IMR-90 (cell line): Measurements from ENCODE around the gene LTBP1. TPM values are rescaled to one million over a fixed set of nuclear protein-coding genes. Genes with fewer than 3 reads are reported as not detected.

Experiments used
- ATAC-seq: fragments of 200-7000 bp; cut with Tn5 transposase; 2 replicates; pipeline ENCODE4 v1.9.1; 2020; ENCODE audit warnings: low read depth, mild to moderate bottlenecking, moderate library complexity
- BruUV-seq: library from RNA; stranded (reverse); fragments of 400-500 nt; replicated peaks from 2 replicates; lab custom pipeline; 2021; lab: Mats Ljungman, UMichigan
- CTCF ChIA-PET: fragments of 300-600 bp; formaldehyde crosslinking; extraction: SDS; loops from one replicate; lab custom pipeline; 2021; ENCODE audit warnings: antibody characterized with exemption; lab: Yijun Ruan, JAX
- POLR2A ChIA-PET: fragments of 300-600 bp; sonication (Branson Sonifier 250); formaldehyde crosslinking; loops from one replicate; lab custom pipeline; 2022; ENCODE audit warnings: antibody characterized with exemption; ENCODE audit not compliant: unreplicated experiment; lab: Charles Lee
- DNase-seq: peaks from one replicate; pipeline ENCODE4 v3.0.0; 2013
- H2AFZ ChIP-seq: replicated peaks from 2 replicates; pipeline ENCODE3; 2013; ENCODE audit warnings: low read length, mild to moderate bottlenecking; ENCODE audit not compliant: poor library complexity
- H2AK5ac ChIP-seq: 2 replicates; pipeline ENCODE4 v1.6.1; 2013; ENCODE audit warnings: low read depth, low read length, inconsistent platforms
- H2AK9ac ChIP-seq: replicated peaks from 2 replicates; pipeline ENCODE3; 2013; ENCODE audit warnings: mild to moderate bottlenecking, low read depth, low read length, moderate library complexity; ENCODE audit not compliant: poor library complexity
- H2BK120ac ChIP-seq: 2 replicates; pipeline ENCODE4 v1.6.1; 2013; ENCODE audit warnings: low read depth, low read length, inconsistent platforms
- H2BK15ac ChIP-seq: 3 replicates; pipeline ENCODE4 v1.6.1; 2013; ENCODE audit warnings: low read depth, low read length, inconsistent platforms
- H2BK20ac ChIP-seq: 2 replicates; pipeline ENCODE4 v1.6.1; 2013; ENCODE audit warnings: low read depth, mild to moderate bottlenecking, inconsistent platforms, low read length, moderate library complexity
- H2BK5ac ChIP-seq: 2 replicates; pipeline ENCODE4 v1.6.1; 2013; ENCODE audit warnings: mild to moderate bottlenecking, low read depth, low read length, inconsistent platforms; ENCODE audit not compliant: poor library complexity, severe bottlenecking
- H3K14ac ChIP-seq: replicated peaks from 2 replicates; pipeline ENCODE4 v1.6.1; 2013; ENCODE audit warnings: low read depth, low read length, inconsistent platforms
- H3K18ac ChIP-seq: 2 replicates; pipeline ENCODE4 v1.6.1; 2013; ENCODE audit warnings: low read depth, low read length, control low read depth
- H3K23ac ChIP-seq: 2 replicates; pipeline ENCODE4 v1.6.1; 2013; ENCODE audit warnings: low read depth, low read length, inconsistent platforms
- H3K27ac ChIP-seq: 2 replicates; pipeline ENCODE4 v1.5.1; 2013; ENCODE audit warnings: mild to moderate bottlenecking, control low read depth, low read length; ENCODE audit not compliant: insufficient read depth
- H3K27me3 ChIP-seq: 2 replicates; pipeline ENCODE4 v1.6.1; 2013; ENCODE audit warnings: low read length; ENCODE audit not compliant: control insufficient read depth, insufficient read depth
- H3K36me3 ChIP-seq: 2 replicates; pipeline ENCODE4 v1.6.1; 2013; ENCODE audit warnings: low read length, mixed read lengths; ENCODE audit not compliant: control insufficient read depth, insufficient read depth
- H3K4ac ChIP-seq: 2 replicates; pipeline ENCODE4 v1.6.1; 2013; ENCODE audit warnings: low read depth, low read length, inconsistent platforms
- H3K4me1 ChIP-seq: 2 replicates; pipeline ENCODE4 v1.6.1; 2013; ENCODE audit warnings: low read length, mixed read lengths; ENCODE audit not compliant: control insufficient read depth, insufficient read depth
- H3K4me2 ChIP-seq: 2 replicates; pipeline ENCODE4 v1.6.1; 2013; ENCODE audit warnings: low read depth, mild to moderate bottlenecking, control low read depth, low read length, moderate library complexity
- H3K4me3 ChIP-seq: 2 replicates; pipeline ENCODE4 v1.5.1; 2013; ENCODE audit warnings: low read depth, mild to moderate bottlenecking, control low read depth, low read length, moderate library complexity; ENCODE audit not compliant: insufficient read depth
- H3K56ac ChIP-seq: 2 replicates; pipeline ENCODE4 v1.6.1; 2013; ENCODE audit warnings: low read length, inconsistent platforms; ENCODE audit not compliant: insufficient read depth; ENCODE audit errors: extremely low read depth
- H3K79me1 ChIP-seq, 2 experiments: 2 replicates each; pipeline ENCODE4 v1.6.1; 2013; ENCODE audit warnings: low read length in 2 of 2, inconsistent platforms in 1 of 2, low read depth in 1 of 2
- H3K9ac ChIP-seq: 2 replicates; pipeline ENCODE4 v1.6.1; 2013; ENCODE audit warnings: low read depth, low read length, control low read depth
- H3K9me1 ChIP-seq: 2 replicates; pipeline ENCODE4 v1.6.1; 2013; ENCODE audit warnings: low read length, inconsistent platforms; ENCODE audit not compliant: insufficient read depth
- H3K9me3 ChIP-seq: 2 replicates; pipeline ENCODE4 v1.6.1; 2013; ENCODE audit warnings: low read length; ENCODE audit not compliant: control insufficient read depth, insufficient read depth
- H4K20me1 ChIP-seq: 2 replicates; pipeline ENCODE4 v1.6.1; 2013; ENCODE audit warnings: low read length, inconsistent platforms; ENCODE audit not compliant: insufficient read depth
- H4K5ac ChIP-seq: 2 replicates; pipeline ENCODE4 v1.6.1; 2013; ENCODE audit warnings: mild to moderate bottlenecking, low read depth, low read length, control low read depth
- H4K8ac ChIP-seq, 2 experiments: 2 replicates each; pipeline ENCODE4 v1.6.1; 2013; ENCODE audit warnings: low read depth in 2 of 2, low read length in 2 of 2, control low read depth in 1 of 2, inconsistent platforms in 1 of 2
- H4K91ac ChIP-seq: 2 replicates; pipeline ENCODE4 v1.6.1; 2013; ENCODE audit warnings: low read depth, low read length, inconsistent platforms; ENCODE audit not compliant: insufficient read depth
- BHLHE40 ChIP-seq: fragments of 150-350 bp; IDR thresholded peaks from 2 replicates; pipeline ENCODE4 v1.6.1; 2016; ENCODE audit warnings: mild to moderate bottlenecking, low read depth, low read length
- CEBPB ChIP-seq: IDR thresholded peaks from 2 replicates; pipeline ENCODE4 v1.6.1; 2012; ENCODE audit warnings: low read depth, low read length, improper control_type of control experiment
- CHD1 ChIP-seq: IDR thresholded peaks from 2 replicates; pipeline ENCODE4 v1.6.1; 2012; ENCODE audit warnings: low read depth, low read length, improper control_type of control experiment
- CTCF ChIP-seq: conservative IDR thresholded peaks from 2 replicates; pipeline ENCODE4 v1.5.1; 2012; ENCODE audit warnings: mild to moderate bottlenecking, low read depth, low read length, improper control_type of control experiment
- ELK1 ChIP-seq: fragments of 150-350 bp; IDR thresholded peaks from 2 replicates; pipeline ENCODE4 v1.6.1; 2016; ENCODE audit warnings: low read depth, mild to moderate bottlenecking, low read length, moderate library complexity, borderline replicate concordance
- FOS ChIP-seq: fragments of 150-350 bp; IDR thresholded peaks from 2 replicates; pipeline ENCODE4 v1.6.1; 2016; ENCODE audit warnings: low read depth, low read length
- MAFK ChIP-seq: IDR thresholded peaks from 2 replicates; pipeline ENCODE4 v1.6.1; 2012; ENCODE audit warnings: low read depth, low read length, improper control_type of control experiment
- MAZ ChIP-seq: IDR thresholded peaks from 2 replicates; pipeline ENCODE4 v1.6.1; 2012; ENCODE audit warnings: low read depth, mild to moderate bottlenecking, low read length, improper control_type of control experiment, moderate library complexity, borderline replicate concordance
- NFE2L2 ChIP-seq: fragments of 150-350 bp; IDR thresholded peaks from 2 replicates; pipeline ENCODE4 v1.6.1; 2016; ENCODE audit warnings: low read depth, mild to moderate bottlenecking, low read length
- RAD21 ChIP-seq: IDR thresholded peaks from 2 replicates; pipeline ENCODE4 v1.6.1; 2012; ENCODE audit warnings: low read length, improper control_type of control experiment
- RCOR1 ChIP-seq: IDR thresholded peaks from 2 replicates; pipeline ENCODE4 v1.6.1; 2012; ENCODE audit warnings: mild to moderate bottlenecking, low read length, improper control_type of control experiment; ENCODE audit not compliant: insufficient replicate concordance
- RFX5 ChIP-seq: IDR thresholded peaks from 2 replicates; pipeline ENCODE4 v1.8.0; 2012; ENCODE audit warnings: low read depth, mild to moderate bottlenecking, low read length, moderate library complexity
- SMC3 ChIP-seq: fragments of 150-350 bp; IDR thresholded peaks from 2 replicates; pipeline ENCODE4 v1.6.1; 2016; ENCODE audit warnings: low read depth, mild to moderate bottlenecking, antibody characterized with exemption, low read length, moderate library complexity
- USF2 ChIP-seq: fragments of 150-350 bp; IDR thresholded peaks from 2 replicates; pipeline ENCODE4 v1.6.1; 2017; ENCODE audit warnings: mild to moderate bottlenecking, antibody characterized with exemption, low read length, low read depth
- WGBS, 2 experiments: methylation state at CpG; one replicate each; pipeline versions ENCODE4 v1.1.5 to v1.1.7; 2013; ENCODE audit warnings: missing lambda C conversion rate in 2 of 2; ENCODE audit not compliant: insufficient read length in 1 of 2; ENCODE audit errors: extremely low coverage in 2 of 2; 5-methylcytosine and 5-hydroxymethylcytosine counted together
- dilution Hi-C: fragments of 300-500 bp; cut with HindIII; formaldehyde crosslinking; loops from one replicate; pipeline ENCODE4 v1.14.3; 2018; ENCODE audit warnings: low sequenced_read_pairs; ENCODE audit not compliant: unreplicated experiment
- in situ Hi-C: fragments of 300-500 bp; cut with MboI; formaldehyde crosslinking; loops from 3 replicates; pipeline ENCODE4 v1.14.3; 2019; ENCODE audit warnings: low sequenced_read_pairs, inconsistent platforms, mixed read lengths
- intact Hi-C: fragments of 100-400 bp; cut with micrococcal nuclease; formaldehyde crosslinking; loops from 2 replicates; pipeline ENCODE4 v1.10.0; 2022
- polyA plus RNA-seq, 3 experiments: library from polyadenylated mRNA; depleted of rRNA; stranded (reverse); fragments of >200 nt; gene quantifications; 2 replicates each; pipeline ENCODE4 v1.2.3, GENCODE V29; 2012; ENCODE audit warnings: low replicate concordance in 1 of 3
- total RNA-seq: library from RNA; depleted of rRNA; stranded (reverse); fragments of >200 nt; gene quantifications from 2 replicates; pipeline ENCODE4 v1.2.3, GENCODE V29; 2012

LTBP1 gene
- total and polyA plus RNA-seq, 2 of the 4 experiments (the other 2 are of a cell fraction) = 235 to 326 TPM

- Histone ChIP-seq H3K14ac (0 out of 2 replicates have a peak overlapping the region, but pooled peaks have one; percentile 65), H3K79me1 (peaks cover 22 to 51% of the 10 kb centered on the region in 2 experiments), H3K4me1 (peaks cover 16% of the 10 kb centered on the region), H4K8ac (no peak overlapping the region), H2BK5ac (peak overlapping the region; percentile 12), H2BK15ac (no peak overlapping the region), H2AK9ac (no peak overlapping the region), H3K27me3 (no peaks in the 10 kb centered on the region), H2AFZ (no peak overlapping the region), H3K9ac (no peak overlapping the region), H3K23ac (no peak overlapping the region; the same call in 1 of the 2 replicates), H3K27ac (no peak overlapping the region), H2BK20ac (peak overlapping the region; percentile 50; the same call in 1 of the 2 replicates), H2BK120ac (peak overlapping the region; percentile 67), H3K36me3 (peaks cover 2% of the 10 kb centered on the region; the same call in 1 of the 2 replicates), H4K20me1 (no peaks in the 10 kb centered on the region), H3K4ac (peak overlapping the region; percentile 79; the same call in 1 of the 2 replicates), H3K9me3 (no peaks in the 10 kb centered on the region), H3K4me2 (peak overlapping the region; percentile 9; the same call in 1 of the 2 replicates), H3K4me3 (no peak overlapping the region), H3K9me1 (peaks cover 22% of the 10 kb centered on the region), H3K18ac (peak overlapping the region; percentile 46; the same call in 1 of the 2 replicates), H4K91ac (peak overlapping the region; percentile 30; the same call in 1 of the 2 replicates), H2AK5ac (peak overlapping the region; percentile 41; the same call in 1 of the 2 replicates), H3K56ac (no peak overlapping the region), H4K5ac (no peak overlapping the region)
- dilution Hi-C loops = no loop called here
- peak; percentile 40; the same call in 1 of the 2 replicates for ATAC-seq
- no CpG with 5 or more reads among the region's 3 CpGs for WGBS, 2 experiments
- peak; percentile 65 for DNase-seq
- intact Hi-C loops = no loop called here
- no peak for TF ChIP-seq RCOR1
- no peak for TF ChIP-seq USF2
- no peak for TF ChIP-seq CEBPB
- no peak for TF ChIP-seq RAD21
- no peak for TF ChIP-seq FOS
- TF ChIP-seq MAFK = no peak
- TF ChIP-seq BHLHE40 = no peak
- TF ChIP-seq SMC3 = no peak
- no peak for TF ChIP-seq RFX5
- no peak for TF ChIP-seq CHD1
- TF ChIP-seq MAZ = no peak
- no peak for TF ChIP-seq NFE2L2
- no peak for TF ChIP-seq CTCF
- no peak for TF ChIP-seq ELK1
- BruUV-seq = no TSS peak
- ChIA-PET POLR2A (no interaction called here), CTCF (interaction anchor here (0.9 kb wide), 1 partner anchor 11 kb away, joined by 6 read pairs; no protein-coding TSS in a partner anchor)
- in situ Hi-C loops = no loop called here
Observed at GRCh38 chr2:33126958-33127357, 180.2 kb downstream of the LTBP1 start.
